Measurements from ENCODE around the gene LONRF2.
"Not testable (repeated sequence)": the region's sequence is repeated elsewhere in the genome, so short reads cannot be mapped to it uniquely, and the experiment has no call there.

LONRF2 gene

DNA sequence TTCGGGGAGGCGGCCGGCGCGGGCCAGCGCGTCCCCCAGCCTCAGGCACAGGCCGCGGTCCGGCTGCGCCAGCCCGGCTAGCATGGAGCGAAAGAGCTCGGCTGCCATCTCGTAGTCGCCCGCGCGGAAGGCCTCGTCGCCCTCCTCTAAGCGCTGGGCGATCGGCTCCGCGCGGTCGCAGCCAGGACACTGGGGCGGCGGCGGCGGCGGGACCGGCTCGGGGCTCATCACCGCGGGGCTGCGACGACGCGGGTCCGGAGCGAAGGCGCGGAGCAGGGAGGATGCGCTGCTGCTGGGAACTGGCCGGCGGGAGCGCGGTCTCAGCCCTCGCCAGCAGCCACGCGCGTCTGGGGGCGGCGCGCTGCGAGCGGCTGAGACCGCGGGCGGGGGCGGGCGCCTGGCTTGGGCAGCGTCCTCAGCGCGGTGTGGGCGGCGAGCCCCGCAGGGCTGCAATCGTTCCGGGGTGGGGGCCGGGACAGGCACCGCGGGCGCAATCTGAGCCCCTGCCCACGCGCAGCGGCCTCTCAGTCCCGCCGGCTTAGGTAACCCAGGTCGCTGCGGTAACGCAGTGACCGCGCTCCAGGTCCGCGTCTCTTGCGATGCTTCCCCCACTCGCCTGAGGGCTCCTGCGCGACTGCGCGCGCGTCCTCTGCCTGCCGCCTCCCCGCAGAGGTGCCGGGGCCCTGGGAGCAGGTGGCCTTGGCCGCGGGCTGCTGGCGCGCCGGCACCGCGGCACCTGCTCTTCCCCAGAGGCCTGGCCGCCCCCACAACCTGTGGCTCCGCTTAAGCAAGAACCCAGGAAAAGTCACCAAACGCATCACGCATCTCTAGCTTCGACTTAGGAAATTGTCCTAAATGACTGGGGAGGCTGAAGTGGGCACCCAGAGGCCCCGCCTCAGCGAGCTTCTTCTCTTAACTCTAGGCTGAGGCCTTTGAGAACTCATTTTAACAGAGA is at the start of gene LONRF2:
Gene LONRF2 (minus strand): TSS at position 636 of the 955 bp plus-strand sequence. CDS start 408 bp downstream, at position 228.
- TF ChIP-seq, protein P1, sequence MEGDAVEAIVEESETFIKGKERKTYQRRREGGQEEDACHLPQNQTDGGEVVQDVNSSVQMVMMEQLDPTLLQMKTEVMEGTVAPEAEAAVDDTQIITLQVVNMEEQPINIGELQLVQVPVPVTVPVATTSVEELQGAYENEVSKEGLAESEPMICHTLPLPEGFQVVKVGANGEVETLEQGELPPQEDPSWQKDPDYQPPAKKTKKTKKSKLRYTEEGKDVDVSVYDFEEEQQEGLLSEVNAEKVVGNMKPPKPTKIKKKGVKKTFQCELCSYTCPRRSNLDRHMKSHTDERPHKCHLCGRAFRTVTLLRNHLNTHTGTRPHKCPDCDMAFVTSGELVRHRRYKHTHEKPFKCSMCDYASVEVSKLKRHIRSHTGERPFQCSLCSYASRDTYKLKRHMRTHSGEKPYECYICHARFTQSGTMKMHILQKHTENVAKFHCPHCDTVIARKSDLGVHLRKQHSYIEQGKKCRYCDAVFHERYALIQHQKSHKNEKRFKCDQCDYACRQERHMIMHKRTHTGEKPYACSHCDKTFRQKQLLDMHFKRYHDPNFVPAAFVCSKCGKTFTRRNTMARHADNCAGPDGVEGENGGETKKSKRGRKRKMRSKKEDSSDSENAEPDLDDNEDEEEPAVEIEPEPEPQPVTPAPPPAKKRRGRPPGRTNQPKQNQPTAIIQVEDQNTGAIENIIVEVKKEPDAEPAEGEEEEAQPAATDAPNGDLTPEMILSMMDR (IDR thresholded peaks at IDR 0.05; ENCODE audit: control insufficient read depth, extremely low read depth, insufficient read depth) = no peak
- peak within 1 kb of the TSS; percentile 52 for H3K4me3 ChIP-seq (ENCODE audit: low read depth, low read length)
- DNase-seq (ENCODE audit: low read depth) = no peak

DNA sequence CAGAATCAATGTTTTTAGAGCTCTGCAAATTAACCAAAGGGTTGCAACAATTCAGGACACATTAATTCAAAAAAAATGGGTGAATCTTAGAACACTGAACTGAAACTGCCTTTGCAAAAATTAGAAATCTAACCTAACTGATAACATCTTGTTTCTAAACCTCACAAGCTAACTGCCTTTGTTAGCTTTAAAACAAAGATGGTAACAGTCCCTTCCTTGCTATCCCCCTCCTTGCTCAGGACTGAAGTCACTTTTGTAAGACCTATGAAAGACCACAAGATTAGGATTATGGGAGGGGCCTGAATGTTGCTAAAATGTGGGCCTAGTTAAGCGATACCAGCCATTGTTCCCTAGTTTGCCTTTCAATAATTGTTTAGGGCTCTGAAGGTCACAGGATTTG is 44.9 kb upstream of the LONRF2 start:
- DNase-seq (ENCODE audit: low read depth) = no peak
- TF ChIP-seq, protein P1 (IDR thresholded peaks at IDR 0.05; ENCODE audit: control insufficient read depth, extremely low read depth, insufficient read depth) = no peak
- H3K4me3 ChIP-seq (ENCODE audit: low read depth, low read length) = no peak overlapping the region

DNA sequence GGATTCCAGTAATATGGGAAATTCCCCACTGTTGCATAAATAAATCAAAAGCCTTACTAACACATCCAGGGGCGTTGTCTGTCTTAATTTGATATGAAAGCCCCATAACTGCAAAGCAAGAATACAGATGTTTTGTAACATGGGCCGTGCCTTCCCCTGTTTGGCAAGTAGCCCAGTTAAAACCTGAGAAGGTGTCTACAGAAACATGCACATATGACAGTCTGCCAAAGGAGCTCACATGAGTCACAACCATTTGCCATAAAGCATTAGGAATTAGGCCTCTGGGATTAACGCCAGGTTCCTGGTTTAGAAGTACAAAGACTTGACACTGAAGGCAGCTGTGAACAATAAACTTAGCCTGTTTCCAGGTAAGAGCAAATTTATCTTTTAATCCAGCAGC is 43.1 kb upstream of the LONRF2 start:
- TF ChIP-seq, protein P1 (IDR thresholded peaks at IDR 0.05; ENCODE audit: control insufficient read depth, extremely low read depth, insufficient read depth) = no peak
- peak; percentile 98 for DNase-seq (ENCODE audit: low read depth)
- H3K4me3 ChIP-seq (ENCODE audit: low read depth, low read length) = no peak overlapping the region

DNA sequence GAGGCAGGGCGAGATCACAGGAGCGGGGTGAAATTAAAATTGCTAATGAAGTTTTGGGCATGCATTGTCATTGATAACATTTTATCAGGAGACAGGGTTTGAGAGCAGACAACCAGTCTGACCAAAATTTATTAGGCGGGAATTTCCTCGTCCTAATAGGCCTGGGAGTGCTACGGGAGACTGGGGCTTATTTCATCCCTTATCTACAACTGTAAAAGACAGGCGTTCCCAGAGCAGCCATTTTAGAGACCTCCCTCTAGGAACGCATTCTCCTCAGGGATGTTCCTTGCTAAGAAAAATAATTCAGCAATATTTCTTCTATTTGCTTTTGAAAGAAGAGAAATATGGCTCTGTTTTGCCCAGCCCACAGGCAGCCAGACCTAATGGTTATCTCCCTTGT is 40.0 kb upstream of the LONRF2 start:
- DNase-seq (ENCODE audit: low read depth); H3K4me3 ChIP-seq (ENCODE audit: low read depth, low read length): not testable (repeated sequence)

DNA sequence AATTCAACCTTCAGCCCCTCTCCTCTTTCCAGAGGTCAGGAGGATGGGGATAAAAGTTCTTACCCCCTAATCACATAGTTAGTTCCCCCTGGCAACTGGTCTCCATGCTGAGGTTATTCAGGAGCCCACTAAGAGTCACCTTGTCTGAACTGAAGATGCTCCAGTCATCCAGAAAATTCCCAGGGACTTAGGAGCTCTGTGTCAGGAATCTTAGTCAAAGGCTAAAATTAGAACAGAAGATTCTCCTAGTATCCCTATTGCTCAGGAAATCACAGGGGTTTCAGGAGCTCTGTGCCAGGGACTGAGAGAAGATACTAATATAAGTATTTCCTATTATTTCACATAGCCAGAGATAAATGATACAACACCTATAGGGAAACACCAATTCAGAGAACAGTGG is 37.3 kb upstream of the LONRF2 start:
- TF ChIP-seq, protein P1 (IDR thresholded peaks at IDR 0.05; ENCODE audit: control insufficient read depth, extremely low read depth, insufficient read depth) = no peak
- no peak overlapping the region for H3K4me3 ChIP-seq (ENCODE audit: low read depth, low read length)
- DNase-seq (ENCODE audit: low read depth) = no peak

DNA sequence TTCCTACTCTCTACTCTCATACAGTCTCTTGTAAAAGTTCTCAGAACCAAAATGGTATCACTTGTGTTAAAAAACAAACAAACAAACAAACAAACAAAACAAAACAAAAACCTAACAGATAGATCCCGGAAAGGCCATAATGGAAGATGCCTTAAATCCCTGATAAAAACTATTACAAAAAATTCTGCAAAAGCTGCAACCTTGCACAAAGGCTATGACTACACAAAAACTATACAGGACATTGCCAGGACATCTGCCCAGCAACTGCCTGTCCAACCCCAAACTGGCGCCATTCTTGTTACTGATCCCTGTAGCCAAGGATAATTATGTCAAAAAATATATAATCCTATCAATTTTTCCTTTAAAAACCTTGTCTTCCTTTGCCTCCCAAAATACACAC is 36.3 kb upstream of the LONRF2 start:
- no peak for DNase-seq (ENCODE audit: low read depth)
- H3K4me3 ChIP-seq (ENCODE audit: low read depth, low read length) = no peak overlapping the region
- TF ChIP-seq, protein P1 (IDR thresholded peaks at IDR 0.05; ENCODE audit: control insufficient read depth, extremely low read depth, insufficient read depth) = no peak

DNA sequence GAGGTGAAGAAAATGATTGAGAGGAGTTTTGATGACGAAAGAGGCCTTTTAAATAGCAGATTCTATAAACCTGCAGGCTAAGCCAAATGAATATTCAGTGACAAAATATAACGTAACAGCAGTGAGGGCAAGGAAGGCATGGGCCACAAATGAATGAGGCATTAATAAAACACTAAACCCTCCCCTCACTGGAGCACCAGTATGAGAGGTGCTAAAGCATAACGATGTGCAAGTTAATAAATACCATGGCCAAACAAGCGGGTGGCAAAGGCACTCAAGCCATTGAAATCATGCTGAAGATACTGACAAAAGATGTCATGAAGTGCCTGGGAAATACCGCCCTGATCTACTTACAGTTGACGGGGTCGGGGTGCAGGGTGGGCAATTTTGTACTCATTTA is 30.2 kb upstream of the LONRF2 start:
- TF ChIP-seq, protein P1 (IDR thresholded peaks at IDR 0.05; ENCODE audit: control insufficient read depth, extremely low read depth, insufficient read depth) = no peak
- H3K4me3 ChIP-seq (ENCODE audit: low read depth, low read length) = no peak overlapping the region
- no peak for DNase-seq (ENCODE audit: low read depth)

All from LNCaP clone FGC (cell line).